K562 (cell line): ENCODE results near the gene API5. TPM values are rescaled to one million over a fixed set of nuclear protein-coding genes. Genes with fewer than 3 reads are reported as not detected.

Experiments
- BHLHE40 ChIP-seq: IDR thresholded peaks from 2 replicates; pipeline ENCODE4 v1.6.1; 2011; ENCODE audit warnings: low read length, improper control_type of control experiment
- BRF1 ChIP-seq: IDR thresholded peaks from 3 replicates; pipeline ENCODE4 v1.6.1; 2011; ENCODE audit warnings: borderline replicate concordance, mild to moderate bottlenecking; ENCODE audit not compliant: insufficient read length; ENCODE audit errors: extremely low read depth
- FOXA3 ChIP-seq, 2 experiments: fragments of 450-650 bp in 1 of 2; sonication (generic) in 1 of 2; formaldehyde crosslinking; IDR thresholded peaks in 1 of 2; conservative IDR thresholded peaks in 1 of 2; 2 replicates each; pipeline versions ENCODE4 v1.4.0 to v1.8.0; 2020 to 2022; ENCODE audit warnings: mild to moderate bottlenecking in 2 of 2, missing genetic modification reagents in 1 of 2
- FOXJ2 ChIP-seq: fragments of 200-800 bp; sonication (Bioruptor generic); IDR thresholded peaks from 2 replicates; pipeline ENCODE4 v1.6.1; 2016; ENCODE audit warnings: missing genetic modification characterization, missing compliant biosample characterization
- NFATC3 ChIP-seq: fragments of 450-650 bp; IDR thresholded peaks from 2 replicates; pipeline ENCODE4 v1.6.1; 2017; ENCODE audit warnings: mild to moderate bottlenecking
- NR2C2 ChIP-seq, 2 experiments: fragments of 200-800 bp in 1 of 2; sonication (Bioruptor generic) in 1 of 2; sonication (generic) in 1 of 2; formaldehyde crosslinking in 1 of 2; IDR thresholded peaks; 2 replicates each; pipeline versions ENCODE4 v1.6.1 to v1.8.0; 2016 to 2022; ENCODE audit warnings: mild to moderate bottlenecking in 1 of 2, missing compliant biosample characterization in 1 of 2, missing genetic modification characterization in 1 of 2, missing genetic modification reagents in 1 of 2
- POLR2B ChIP-seq: fragments of 450-650 bp; IDR thresholded peaks from 2 replicates; pipeline ENCODE4 v1.6.1; 2018; ENCODE audit warnings: low read depth; ENCODE audit not compliant: partially characterized antibody
- PYGO2 ChIP-seq: fragments of 450-650 bp; IDR thresholded peaks from 2 replicates; pipeline ENCODE4 v1.6.1; 2016; ENCODE audit warnings: mild to moderate bottlenecking, missing genetic modification characterization, moderate library complexity, missing compliant biosample characterization
- THAP12 ChIP-seq: fragments of 250-450 bp; sonication (Bioruptor Pico); IDR thresholded peaks from 2 replicates; pipeline ENCODE4 v1.9.0; 2021; ENCODE audit warnings: mild to moderate bottlenecking, inconsistent platforms
- TRIM24 ChIP-seq, 2 experiments: fragments of 450-650 bp; IDR thresholded peaks; 2 replicates each; pipeline ENCODE4 v1.6.1; 2016
- ZBTB9 ChIP-seq: fragments of 450-650 bp; formaldehyde crosslinking; IDR thresholded peaks from 2 replicates; pipeline ENCODE4 v1.4.0; 2020; ENCODE audit warnings: mild to moderate bottlenecking, moderate library complexity
- polyA plus RNA-seq, 8 experiments: library from polyadenylated mRNA; depleted of rRNA in 4 of 8; stranded (reverse) in 5 of 8; unstranded in 3 of 8; fragments of >200 nt; fragmentation: Nextera tagmentation in 2 of 8; fragmentation: Illumina TruSeq in 1 of 8; extraction: Ambion mirVana in 2 of 8; extraction: Trizol in 1 of 8; gene quantifications; 2 replicates each; pipeline versions ENCODE4 v1.2.1 to v1.2.3, GENCODE V29; 2011 to 2014; ENCODE audit warnings: inconsistent platforms in 1 of 8, missing spikeins in 1 of 8
- total RNA-seq, 7 experiments: library from RNA; depleted of rRNA in 6 of 7; stranded (reverse); fragments of >200 nt in 6 of 7; fragmentation: Illumina TruSeq in 2 of 7; extraction: Trizol in 2 of 7; gene quantifications; 2 replicates each; pipeline versions ENCODE4 v1.2.1 to v1.2.3, GENCODE V29; 2011 to 2021; ENCODE audit warnings: low replicate concordance in 1 of 7
- TF ChIP-seq, protein P1 (sequence below): fragments of 450-650 bp; IDR thresholded peaks from 2 replicates; pipeline ENCODE4 v1.6.1; 2016; ENCODE audit warnings: mild to moderate bottlenecking, moderate library complexity

API5 gene
- total and polyA plus RNA-seq, 9 of the 15 experiments (the other 6 are each of a cell fraction or from before 2014, with no cell fraction given): 59.8 to 146 (median 123) TPM

- TF ChIP-seq, protein P1, sequence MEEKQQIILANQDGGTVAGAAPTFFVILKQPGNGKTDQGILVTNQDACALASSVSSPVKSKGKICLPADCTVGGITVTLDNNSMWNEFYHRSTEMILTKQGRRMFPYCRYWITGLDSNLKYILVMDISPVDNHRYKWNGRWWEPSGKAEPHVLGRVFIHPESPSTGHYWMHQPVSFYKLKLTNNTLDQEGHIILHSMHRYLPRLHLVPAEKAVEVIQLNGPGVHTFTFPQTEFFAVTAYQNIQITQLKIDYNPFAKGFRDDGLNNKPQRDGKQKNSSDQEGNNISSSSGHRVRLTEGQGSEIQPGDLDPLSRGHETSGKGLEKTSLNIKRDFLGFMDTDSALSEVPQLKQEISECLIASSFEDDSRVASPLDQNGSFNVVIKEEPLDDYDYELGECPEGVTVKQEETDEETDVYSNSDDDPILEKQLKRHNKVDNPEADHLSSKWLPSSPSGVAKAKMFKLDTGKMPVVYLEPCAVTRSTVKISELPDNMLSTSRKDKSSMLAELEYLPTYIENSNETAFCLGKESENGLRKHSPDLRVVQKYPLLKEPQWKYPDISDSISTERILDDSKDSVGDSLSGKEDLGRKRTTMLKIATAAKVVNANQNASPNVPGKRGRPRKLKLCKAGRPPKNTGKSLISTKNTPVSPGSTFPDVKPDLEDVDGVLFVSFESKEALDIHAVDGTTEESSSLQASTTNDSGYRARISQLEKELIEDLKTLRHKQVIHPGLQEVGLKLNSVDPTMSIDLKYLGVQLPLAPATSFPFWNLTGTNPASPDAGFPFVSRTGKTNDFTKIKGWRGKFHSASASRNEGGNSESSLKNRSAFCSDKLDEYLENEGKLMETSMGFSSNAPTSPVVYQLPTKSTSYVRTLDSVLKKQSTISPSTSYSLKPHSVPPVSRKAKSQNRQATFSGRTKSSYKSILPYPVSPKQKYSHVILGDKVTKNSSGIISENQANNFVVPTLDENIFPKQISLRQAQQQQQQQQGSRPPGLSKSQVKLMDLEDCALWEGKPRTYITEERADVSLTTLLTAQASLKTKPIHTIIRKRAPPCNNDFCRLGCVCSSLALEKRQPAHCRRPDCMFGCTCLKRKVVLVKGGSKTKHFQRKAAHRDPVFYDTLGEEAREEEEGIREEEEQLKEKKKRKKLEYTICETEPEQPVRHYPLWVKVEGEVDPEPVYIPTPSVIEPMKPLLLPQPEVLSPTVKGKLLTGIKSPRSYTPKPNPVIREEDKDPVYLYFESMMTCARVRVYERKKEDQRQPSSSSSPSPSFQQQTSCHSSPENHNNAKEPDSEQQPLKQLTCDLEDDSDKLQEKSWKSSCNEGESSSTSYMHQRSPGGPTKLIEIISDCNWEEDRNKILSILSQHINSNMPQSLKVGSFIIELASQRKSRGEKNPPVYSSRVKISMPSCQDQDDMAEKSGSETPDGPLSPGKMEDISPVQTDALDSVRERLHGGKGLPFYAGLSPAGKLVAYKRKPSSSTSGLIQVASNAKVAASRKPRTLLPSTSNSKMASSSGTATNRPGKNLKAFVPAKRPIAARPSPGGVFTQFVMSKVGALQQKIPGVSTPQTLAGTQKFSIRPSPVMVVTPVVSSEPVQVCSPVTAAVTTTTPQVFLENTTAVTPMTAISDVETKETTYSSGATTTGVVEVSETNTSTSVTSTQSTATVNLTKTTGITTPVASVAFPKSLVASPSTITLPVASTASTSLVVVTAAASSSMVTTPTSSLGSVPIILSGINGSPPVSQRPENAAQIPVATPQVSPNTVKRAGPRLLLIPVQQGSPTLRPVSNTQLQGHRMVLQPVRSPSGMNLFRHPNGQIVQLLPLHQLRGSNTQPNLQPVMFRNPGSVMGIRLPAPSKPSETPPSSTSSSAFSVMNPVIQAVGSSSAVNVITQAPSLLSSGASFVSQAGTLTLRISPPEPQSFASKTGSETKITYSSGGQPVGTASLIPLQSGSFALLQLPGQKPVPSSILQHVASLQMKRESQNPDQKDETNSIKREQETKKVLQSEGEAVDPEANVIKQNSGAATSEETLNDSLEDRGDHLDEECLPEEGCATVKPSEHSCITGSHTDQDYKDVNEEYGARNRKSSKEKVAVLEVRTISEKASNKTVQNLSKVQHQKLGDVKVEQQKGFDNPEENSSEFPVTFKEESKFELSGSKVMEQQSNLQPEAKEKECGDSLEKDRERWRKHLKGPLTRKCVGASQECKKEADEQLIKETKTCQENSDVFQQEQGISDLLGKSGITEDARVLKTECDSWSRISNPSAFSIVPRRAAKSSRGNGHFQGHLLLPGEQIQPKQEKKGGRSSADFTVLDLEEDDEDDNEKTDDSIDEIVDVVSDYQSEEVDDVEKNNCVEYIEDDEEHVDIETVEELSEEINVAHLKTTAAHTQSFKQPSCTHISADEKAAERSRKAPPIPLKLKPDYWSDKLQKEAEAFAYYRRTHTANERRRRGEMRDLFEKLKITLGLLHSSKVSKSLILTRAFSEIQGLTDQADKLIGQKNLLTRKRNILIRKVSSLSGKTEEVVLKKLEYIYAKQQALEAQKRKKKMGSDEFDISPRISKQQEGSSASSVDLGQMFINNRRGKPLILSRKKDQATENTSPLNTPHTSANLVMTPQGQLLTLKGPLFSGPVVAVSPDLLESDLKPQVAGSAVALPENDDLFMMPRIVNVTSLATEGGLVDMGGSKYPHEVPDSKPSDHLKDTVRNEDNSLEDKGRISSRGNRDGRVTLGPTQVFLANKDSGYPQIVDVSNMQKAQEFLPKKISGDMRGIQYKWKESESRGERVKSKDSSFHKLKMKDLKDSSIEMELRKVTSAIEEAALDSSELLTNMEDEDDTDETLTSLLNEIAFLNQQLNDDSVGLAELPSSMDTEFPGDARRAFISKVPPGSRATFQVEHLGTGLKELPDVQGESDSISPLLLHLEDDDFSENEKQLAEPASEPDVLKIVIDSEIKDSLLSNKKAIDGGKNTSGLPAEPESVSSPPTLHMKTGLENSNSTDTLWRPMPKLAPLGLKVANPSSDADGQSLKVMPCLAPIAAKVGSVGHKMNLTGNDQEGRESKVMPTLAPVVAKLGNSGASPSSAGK: peak; percentile 26; the same call in 1 of the 2 replicates
- TF ChIP-seq ZBTB9 (no peak), BHLHE40 (no peak), FOXA3 (CRISPR knock-in tag; conservative IDR thresholded peaks at IDR 0.05 in 1 of 2, IDR thresholded peaks at IDR 0.05 in 1 of 2) (no peak), PYGO2 (tag) (0 out of 2 replicates have a peak, but pooled peaks have one; percentile 25), POLR2B (no peak), FOXJ2 (peak; percentile 54; the same call in 1 of the 2 replicates), TRIM24 (IDR thresholded peaks at IDR 0.05) (peak; percentile 38 to 76; a peak in 3 of 4 replicates), NFATC3 (no peak), NR2C2 (CRISPR knock-in tag; IDR thresholded peaks at IDR 0.05) (no peak), NR2C2 (tag; IDR thresholded peaks at IDR 0.05) (peak; percentile 66), BRF1 (no peak), THAP12 (CRISPR knock-in tag) (no peak)
Measured at GRCh38 chr11:43393765-43394355, 82.1 kb downstream of the API5 start (continued).
